LNCaP clone FGC (cell line): ENCODE measurements around the gene UBE2R2.

Experiments used
- DNase-seq: peaks from one replicate; pipeline ENCODE4 v3.0.0-alpha.2; 2011; ENCODE audit warnings: low read depth
- H3K4me3 ChIP-seq: 2 replicates; pipeline ENCODE4 v1.5.1; 2011; ENCODE audit warnings: mild to moderate bottlenecking, low read depth, low read length, control low read depth
- TF ChIP-seq, protein P1 (sequence below): IDR thresholded peaks from 2 replicates; pipeline ENCODE4 v1.5.1; 2012; ENCODE audit warnings: mild to moderate bottlenecking; ENCODE audit not compliant: control insufficient read depth, insufficient read depth; ENCODE audit errors: extremely low read depth

The UBE2R2 gene

GRCh38 chr9:33905137-33905536 lies 88.2 kb downstream of the UBE2R2 start:
- TF ChIP-seq, protein P1, sequence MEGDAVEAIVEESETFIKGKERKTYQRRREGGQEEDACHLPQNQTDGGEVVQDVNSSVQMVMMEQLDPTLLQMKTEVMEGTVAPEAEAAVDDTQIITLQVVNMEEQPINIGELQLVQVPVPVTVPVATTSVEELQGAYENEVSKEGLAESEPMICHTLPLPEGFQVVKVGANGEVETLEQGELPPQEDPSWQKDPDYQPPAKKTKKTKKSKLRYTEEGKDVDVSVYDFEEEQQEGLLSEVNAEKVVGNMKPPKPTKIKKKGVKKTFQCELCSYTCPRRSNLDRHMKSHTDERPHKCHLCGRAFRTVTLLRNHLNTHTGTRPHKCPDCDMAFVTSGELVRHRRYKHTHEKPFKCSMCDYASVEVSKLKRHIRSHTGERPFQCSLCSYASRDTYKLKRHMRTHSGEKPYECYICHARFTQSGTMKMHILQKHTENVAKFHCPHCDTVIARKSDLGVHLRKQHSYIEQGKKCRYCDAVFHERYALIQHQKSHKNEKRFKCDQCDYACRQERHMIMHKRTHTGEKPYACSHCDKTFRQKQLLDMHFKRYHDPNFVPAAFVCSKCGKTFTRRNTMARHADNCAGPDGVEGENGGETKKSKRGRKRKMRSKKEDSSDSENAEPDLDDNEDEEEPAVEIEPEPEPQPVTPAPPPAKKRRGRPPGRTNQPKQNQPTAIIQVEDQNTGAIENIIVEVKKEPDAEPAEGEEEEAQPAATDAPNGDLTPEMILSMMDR, result no peak
- DNase-seq, result no peak
- H3K4me3 ChIP-seq, result no peak overlapping the region

GRCh38 chr9:33906769-33907168 lies 89.8 kb downstream of the UBE2R2 start:
- DNase-seq, result no peak
- no peak overlapping the region for H3K4me3 ChIP-seq
- TF ChIP-seq, protein P1, result no peak

DNA sequence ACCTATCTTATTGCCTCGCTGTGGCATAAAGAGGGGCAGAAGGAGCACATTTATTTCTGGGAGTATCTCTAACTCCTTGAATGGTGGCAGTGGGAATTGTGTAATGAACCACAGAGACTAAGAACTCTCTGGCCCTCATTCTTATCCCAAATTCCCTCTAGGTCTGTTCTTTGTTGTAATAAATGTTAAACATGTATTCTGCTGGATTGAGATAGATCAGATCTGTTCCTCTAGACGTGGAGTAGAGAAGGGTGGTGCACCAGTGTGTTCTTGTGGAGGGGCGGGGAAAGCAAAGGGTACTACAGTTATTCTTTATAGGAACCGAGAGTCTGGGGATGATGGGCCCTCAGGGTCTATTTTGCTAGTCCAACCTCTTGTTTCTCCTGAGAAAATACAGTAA lies 90.4 kb downstream of the UBE2R2 start:
- no peak overlapping the region for H3K4me3 ChIP-seq
- DNase-seq, result no peak
- TF ChIP-seq, protein P1, result no peak

DNA sequence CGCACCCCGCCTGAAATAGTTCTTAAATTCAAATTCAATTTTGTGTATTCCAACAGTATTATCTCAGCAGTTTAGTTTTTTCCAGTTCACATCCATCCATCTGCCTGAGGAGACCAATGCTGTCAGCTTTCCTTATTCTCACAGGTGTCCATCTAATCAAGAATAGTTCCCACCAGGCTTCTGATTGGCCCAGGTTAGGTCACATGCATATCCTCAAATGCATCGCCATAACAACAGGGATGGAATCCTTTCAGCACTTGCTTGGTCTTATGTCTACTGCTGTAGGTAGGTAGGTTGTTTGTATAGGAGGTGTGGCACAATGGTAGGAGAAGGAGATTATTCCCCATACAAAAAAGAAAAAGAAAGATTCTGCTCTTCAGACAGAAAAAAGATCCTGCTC lies 91.2 kb downstream of the UBE2R2 start:
- DNase-seq, result no peak
- H3K4me3 ChIP-seq, result no peak overlapping the region
- TF ChIP-seq, protein P1, result no peak

DNA sequence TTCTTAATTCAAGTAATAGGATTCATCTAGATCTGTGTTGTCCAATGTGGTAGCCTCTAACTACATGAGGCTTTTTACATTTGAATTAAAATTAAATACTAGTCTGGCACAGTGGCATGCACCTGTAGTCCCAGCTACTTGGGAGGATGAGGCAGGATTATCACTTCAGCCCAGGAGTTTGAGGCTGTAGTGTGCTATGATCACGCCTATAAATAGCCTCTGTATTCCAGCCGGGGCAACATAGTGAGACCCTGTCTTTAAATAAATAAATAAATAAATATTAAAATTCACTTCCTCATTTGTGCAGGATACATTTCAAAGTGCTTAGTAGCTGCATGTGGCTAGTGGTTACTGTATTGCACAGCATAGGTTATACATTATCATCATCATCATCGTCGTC lies 91.8 kb downstream of the UBE2R2 start:
- no peak for DNase-seq
- TF ChIP-seq, protein P1, result no peak
- H3K4me3 ChIP-seq, result no peak overlapping the region

- TF ChIP-seq, protein P1, result no peak
- no peak overlapping the region for H3K4me3 ChIP-seq
- DNase-seq, result no peak
Measured at GRCh38 chr9:33913541-33913940, 96.6 kb downstream of the UBE2R2 start.

DNA sequence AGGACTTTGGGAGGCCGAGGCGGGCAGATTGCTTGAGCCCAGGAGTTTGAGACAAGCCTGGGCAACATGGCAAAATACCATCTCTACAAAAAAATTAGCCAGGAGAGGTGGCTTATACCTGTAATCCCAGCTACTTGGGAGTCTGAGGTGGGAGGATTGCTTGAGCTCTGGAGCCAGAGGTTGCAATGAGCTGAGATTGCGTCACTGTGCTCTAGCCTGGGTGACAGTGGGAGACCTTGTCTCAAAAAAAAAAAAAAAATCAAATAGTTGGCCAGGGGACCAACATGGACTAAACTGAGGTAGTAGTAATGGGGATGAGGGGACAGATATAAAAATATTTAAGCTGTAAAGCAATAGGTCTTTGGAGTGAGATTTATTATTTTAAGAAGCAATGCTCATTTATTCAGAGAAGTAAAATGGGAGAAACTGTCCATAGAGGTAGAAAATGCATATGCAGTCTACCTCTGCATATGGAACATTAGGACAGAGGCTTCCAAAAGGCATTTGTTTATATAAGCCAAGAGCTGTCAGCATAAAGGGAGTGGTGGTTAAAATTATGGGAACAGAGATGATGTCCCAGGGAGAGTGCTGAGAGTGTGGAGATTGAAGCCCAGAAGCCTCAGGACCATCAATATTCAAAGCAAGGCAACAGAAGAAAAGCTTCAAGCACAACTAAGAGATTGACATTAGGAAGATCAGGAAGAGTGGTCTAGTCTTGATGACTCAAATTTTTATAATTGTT lies 98.1 kb downstream of the UBE2R2 start:
- H3K4me3 ChIP-seq, result no peak overlapping the region
- no peak for DNase-seq
- TF ChIP-seq, protein P1, result no peak
